ENCODE results near the gene STPG1. TPM values are rescaled to one million over a fixed set of nuclear protein-coding genes. Genes with fewer than 3 reads are reported as not detected.
A peak's percentile ranks its signal among the peaks of the same experiment; 100 is the strongest.

The STPG1 gene
- polyA plus RNA-seq, 2 of the 4 experiments (the other 2 are of a cell fraction): 4.4 to 9.7 TPM

DNA sequence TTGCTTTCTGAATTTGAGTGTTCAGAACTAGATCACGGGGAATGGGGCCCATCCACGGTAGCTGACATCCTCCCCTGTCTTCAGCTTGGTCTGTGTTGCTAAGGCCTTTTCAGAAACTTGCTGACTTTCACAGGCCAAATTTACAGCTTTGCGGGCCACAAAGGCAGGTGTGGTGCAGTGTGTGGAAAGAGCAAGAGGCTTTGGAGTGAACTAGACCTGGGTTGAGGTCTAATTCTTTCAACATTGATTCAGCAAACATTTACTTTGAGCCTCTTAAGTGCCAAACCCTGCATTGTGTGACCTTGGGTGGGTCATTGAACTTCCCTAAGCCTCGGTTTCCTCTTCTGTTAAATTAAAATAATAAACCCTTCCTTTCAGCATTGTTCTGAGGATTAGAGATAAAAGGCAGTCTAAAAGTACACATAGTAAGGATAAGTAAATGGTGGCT is 24.3 kb downstream of the STPG1 start (continued):
- TF ChIP-seq FOSL2 (IDR thresholded peaks at IDR 0.05) (no peak), FOSL2 (CRISPR knock-in tag; IDR thresholded peaks at IDR 0.05) (no peak), ZSCAN20 (CRISPR knock-in tag; IDR thresholded peaks at IDR 0.05) (no peak), CEBPB (IDR thresholded peaks at IDR 0.05) (no peak), ZNF302 (CRISPR knock-in tag; IDR thresholded peaks at IDR 0.05) (no peak)
- TF ChIP-seq, protein P1, sequence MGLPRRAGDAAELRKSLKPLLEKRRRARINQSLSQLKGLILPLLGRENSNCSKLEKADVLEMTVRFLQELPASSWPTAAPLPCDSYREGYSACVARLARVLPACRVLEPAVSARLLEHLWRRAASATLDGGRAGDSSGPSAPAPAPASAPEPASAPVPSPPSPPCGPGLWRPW (IDR thresholded peaks at IDR 0.05): no peak

DNA sequence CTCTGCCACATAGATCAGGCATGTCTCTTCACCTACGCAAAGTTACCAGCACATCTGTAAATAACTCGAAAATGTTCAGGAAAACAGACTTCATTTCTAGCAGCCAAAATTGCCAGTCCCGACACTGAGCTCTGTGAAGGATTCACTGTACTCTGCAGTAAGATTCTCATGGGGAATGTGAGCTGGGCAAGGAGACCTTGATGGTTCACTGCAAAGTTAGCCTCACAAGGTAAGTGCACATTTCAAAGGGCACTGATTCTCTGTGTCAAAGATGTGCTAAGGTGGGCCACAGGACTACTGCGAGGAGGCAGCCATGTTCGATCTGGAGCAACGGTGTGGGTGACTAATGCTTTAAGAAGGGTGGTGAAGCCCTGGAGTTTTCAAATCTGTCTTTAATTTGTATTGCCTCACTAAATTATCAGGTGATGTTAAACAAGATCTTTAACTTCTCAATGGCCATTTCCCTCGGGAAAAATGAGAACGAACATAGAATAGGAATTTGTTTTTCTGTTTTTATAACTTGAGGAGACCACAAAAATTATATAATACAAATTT is 25.2 kb downstream of the STPG1 start:
- CTCF ChIA-PET: interaction anchor here (0.9 to 23.6 kb wide), 2 partner anchors 16 to 193 kb away, joined by 4 to 748 read pairs; no protein-coding TSS in a partner anchor
- Histone ChIP-seq H3K4me1 (peaks cover 42% of the 10 kb centered on the region), H3K27ac (peak overlapping the region; percentile 52 to 56; a peak in 4 of 6 replicates), H3K4me3 (no peak overlapping the region), H3K9me3 (no peaks in the 10 kb centered on the region), H3K4me2 (peak overlapping the region; percentile 51; the same call in 2 of the 3 replicates)
- 84% methylated on average over 8 of the region's 8 CpGs for WGBS (ENCODE audit: missing lambda C conversion rate)
- POLR2A ChIA-PET: no interaction called here
- no peak for ATAC-seq
- no peak for DNase-seq (ENCODE audit: low read depth in 1 of 2, low spot score in 1 of 2)
- FAIRE-seq: no peak
- no peak for TF ChIP-seq KDM1A (IDR thresholded peaks at IDR 0.05; ENCODE audit: low read depth)
- TF ChIP-seq, protein P1 (IDR thresholded peaks at IDR 0.05): no peak
- TF ChIP-seq POLR2AphosphoS2 (conservative IDR thresholded peaks at IDR 0.05; ENCODE audit: low read length): no peak

DNA sequence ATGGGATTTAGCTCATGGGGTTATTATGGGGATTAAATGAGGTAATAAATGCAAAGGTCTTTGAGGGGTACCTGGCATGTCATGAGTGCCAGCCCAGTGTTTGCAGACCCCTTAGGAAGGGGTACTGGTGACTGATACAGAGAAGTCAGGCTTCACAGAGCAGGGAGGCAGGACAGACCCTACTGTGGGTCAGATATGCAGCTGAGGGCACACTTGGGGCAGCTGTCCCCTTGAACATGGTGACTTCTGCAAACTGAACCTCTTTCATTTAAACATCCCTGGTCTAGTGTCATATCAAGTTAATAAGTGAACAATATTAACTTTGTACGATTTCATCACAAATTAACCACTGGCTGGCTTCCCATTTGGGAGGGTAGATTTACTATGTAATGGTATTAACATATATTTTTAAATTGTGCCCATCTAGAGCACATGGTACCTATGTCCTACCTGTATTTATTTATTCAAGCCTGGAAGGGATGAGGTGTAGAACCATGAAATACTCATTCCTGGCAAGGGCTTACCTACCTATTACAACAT is 25.9 kb downstream of the STPG1 start:
- no peak for ATAC-seq
- H3K4me3 ChIP-seq: no peak overlapping the region
- peak overlapping the region; percentile 51 for H3K4me2 ChIP-seq
- peak overlapping the region; percentile 52 to 56; a peak in 4 of 6 replicates for H3K27ac ChIP-seq
- 7% methylated on average over 1 of the region's 1 CpG for WGBS (ENCODE audit: missing lambda C conversion rate)
- TF ChIP-seq NPAS2 (CRISPR knock-in tag; IDR thresholded peaks at IDR 0.05; ENCODE audit: borderline replicate concordance) (no peak), FOSB (CRISPR knock-in tag; IDR thresholded peaks at IDR 0.05) (no peak), CBX8 (IDR thresholded peaks at IDR 0.05) (no peak), CEBPB (IDR thresholded peaks at IDR 0.05) (no peak), ELK1 (IDR thresholded peaks at IDR 0.05; ENCODE audit: low read depth, low read length) (no peak), HOXB13 (CRISPR knock-in tag; IDR thresholded peaks at IDR 0.05; ENCODE audit: low read depth) (no peak), EP300 (IDR thresholded peaks at IDR 0.05) (no peak), TP53 (CRISPR knock-in tag; IDR thresholded peaks at IDR 0.05) (no peak), HOXA7 (CRISPR knock-in tag; IDR thresholded peaks at IDR 0.05) (no peak), CHD2 (IDR thresholded peaks at IDR 0.05; ENCODE audit: low read length, partially characterized antibody) (no peak), BHLHE40 (IDR thresholded peaks at IDR 0.05; ENCODE audit: low read depth, low read length) (no peak), JUN (IDR thresholded peaks at IDR 0.05) (no peak), HDAC2 (IDR thresholded peaks at IDR 0.05) (no peak)
- TF ChIP-seq, protein P2, sequence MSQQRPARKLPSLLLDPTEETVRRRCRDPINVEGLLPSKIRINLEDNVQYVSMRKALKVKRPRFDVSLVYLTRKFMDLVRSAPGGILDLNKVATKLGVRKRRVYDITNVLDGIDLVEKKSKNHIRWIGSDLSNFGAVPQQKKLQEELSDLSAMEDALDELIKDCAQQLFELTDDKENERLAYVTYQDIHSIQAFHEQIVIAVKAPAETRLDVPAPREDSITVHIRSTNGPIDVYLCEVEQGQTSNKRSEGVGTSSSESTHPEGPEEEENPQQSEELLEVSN (IDR thresholded peaks at IDR 0.05; ENCODE audit: borderline replicate concordance, low read depth): no peak
- POLR2A ChIA-PET: no interaction called here
- CTCF ChIA-PET: interaction anchor here (23.6 kb wide), 1 partner anchor 192 kb away, joined by 748 read pairs; no protein-coding TSS in a partner anchor
- H3K9me3 ChIP-seq: no peaks in the 10 kb centered on the region
- peaks cover 40% of the 10 kb centered on the region for H3K4me1 ChIP-seq
- DNase-seq (ENCODE audit: low read depth in 1 of 2, low spot score in 1 of 2): no peak
- FAIRE-seq: no peak

Data from A549 (cell line).